SK-N-SH treated with all-trans-retinoic acid at 6 μM for 48 hours (cell line): ENCODE results near the gene EPC2.

ENCODE experiments used
- ATAC-seq: fragments of 200-7000 bp; cut with Tn5 transposase; 3 replicates; pipeline ENCODE4 v1.9.1; 2020; ENCODE audit warnings: mild to moderate bottlenecking, moderate library complexity
- BACH2 ChIP-seq: fragments of 250-450 bp; sonication (Bioruptor Pico); IDR thresholded peaks from 2 replicates; pipeline ENCODE4 v1.9.0; 2021; ENCODE audit warnings: mild to moderate bottlenecking, borderline replicate concordance
- CREB5 ChIP-seq: fragments of 250-450 bp; sonication (Bioruptor Pico); IDR thresholded peaks from 2 replicates; pipeline ENCODE4 v1.5.1; 2020; ENCODE audit warnings: low read depth, mild to moderate bottlenecking, moderate library complexity
- CSDC2 ChIP-seq: fragments of 250-450 bp; sonication (Bioruptor Pico); IDR thresholded peaks from 2 replicates; pipeline ENCODE4 v1.5.0; 2020; ENCODE audit warnings: mild to moderate bottlenecking, moderate library complexity
- GLIS3 ChIP-seq: fragments of 250-450 bp; sonication (Bioruptor Pico); IDR thresholded peaks from 2 replicates; pipeline ENCODE4 v1.5.0; 2020; ENCODE audit warnings: mild to moderate bottlenecking, moderate library complexity
- ISL1 ChIP-seq: fragments of 250-450 bp; sonication (Bioruptor Pico); IDR thresholded peaks from 2 replicates; pipeline ENCODE4 v2.1.2; 2022; ENCODE audit warnings: mild to moderate bottlenecking, moderate library complexity
- OSR1 ChIP-seq: fragments of 250-450 bp; sonication (Bioruptor Pico); IDR thresholded peaks from 2 replicates; pipeline ENCODE4 v1.8.0; 2022; ENCODE audit warnings: moderate library complexity, mild to moderate bottlenecking, inconsistent platforms
- SNAI2 ChIP-seq: fragments of 250-450 bp; sonication (Bioruptor Pico); IDR thresholded peaks from 2 replicates; pipeline ENCODE4 v1.5.0; 2020; ENCODE audit warnings: mild to moderate bottlenecking, moderate library complexity
- TOX ChIP-seq: fragments of 250-450 bp; sonication (Bioruptor Pico); IDR thresholded peaks from 2 replicates; pipeline ENCODE4 v1.8.0; 2021; ENCODE audit warnings: mild to moderate bottlenecking, moderate library complexity, borderline replicate concordance
- TSHZ2 ChIP-seq: fragments of 250-450 bp; sonication (Bioruptor Pico); IDR thresholded peaks from 2 replicates; pipeline ENCODE4 v1.5.0; 2020; ENCODE audit warnings: mild to moderate bottlenecking, moderate library complexity
- ZFP3 ChIP-seq: fragments of 250-450 bp; sonication (Bioruptor Pico); IDR thresholded peaks from 2 replicates; pipeline ENCODE4 v1.5.0; 2020; ENCODE audit warnings: mild to moderate bottlenecking, moderate library complexity
- ZFP30 ChIP-seq: fragments of 450-650 bp; formaldehyde crosslinking; IDR thresholded peaks from 2 replicates; pipeline ENCODE4 v1.5.0; 2022; ENCODE audit warnings: mild to moderate bottlenecking, moderate library complexity
- ZNF565 ChIP-seq: fragments of 450-650 bp; formaldehyde crosslinking; conservative IDR thresholded peaks from 2 replicates; pipeline ENCODE4 v1.5.0; 2020; ENCODE audit warnings: low read depth, mild to moderate bottlenecking, moderate library complexity
- ZNF70 ChIP-seq: fragments of 450-650 bp; formaldehyde crosslinking; IDR thresholded peaks from 2 replicates; pipeline ENCODE4 v1.5.0; 2020; ENCODE audit warnings: mild to moderate bottlenecking, moderate library complexity
- ZNF8 ChIP-seq: fragments of 450-650 bp; formaldehyde crosslinking; IDR thresholded peaks from 2 replicates; pipeline ENCODE4 v1.5.0; 2020; ENCODE audit warnings: mild to moderate bottlenecking, moderate library complexity
- TF ChIP-seq, protein P1 (sequence below): fragments of 250-450 bp; sonication (Bioruptor Pico); IDR thresholded peaks from 2 replicates; pipeline ENCODE4 v1.5.1; 2021; ENCODE audit warnings: mild to moderate bottlenecking, moderate library complexity
- TF ChIP-seq, protein P2 (sequence below): fragments of 250-450 bp; sonication (Bioruptor Pico); IDR thresholded peaks from 2 replicates; pipeline ENCODE4 v1.8.0; 2021; ENCODE audit warnings: low read depth, mild to moderate bottlenecking, moderate library complexity, borderline replicate concordance

EPC2 gene

DNA sequence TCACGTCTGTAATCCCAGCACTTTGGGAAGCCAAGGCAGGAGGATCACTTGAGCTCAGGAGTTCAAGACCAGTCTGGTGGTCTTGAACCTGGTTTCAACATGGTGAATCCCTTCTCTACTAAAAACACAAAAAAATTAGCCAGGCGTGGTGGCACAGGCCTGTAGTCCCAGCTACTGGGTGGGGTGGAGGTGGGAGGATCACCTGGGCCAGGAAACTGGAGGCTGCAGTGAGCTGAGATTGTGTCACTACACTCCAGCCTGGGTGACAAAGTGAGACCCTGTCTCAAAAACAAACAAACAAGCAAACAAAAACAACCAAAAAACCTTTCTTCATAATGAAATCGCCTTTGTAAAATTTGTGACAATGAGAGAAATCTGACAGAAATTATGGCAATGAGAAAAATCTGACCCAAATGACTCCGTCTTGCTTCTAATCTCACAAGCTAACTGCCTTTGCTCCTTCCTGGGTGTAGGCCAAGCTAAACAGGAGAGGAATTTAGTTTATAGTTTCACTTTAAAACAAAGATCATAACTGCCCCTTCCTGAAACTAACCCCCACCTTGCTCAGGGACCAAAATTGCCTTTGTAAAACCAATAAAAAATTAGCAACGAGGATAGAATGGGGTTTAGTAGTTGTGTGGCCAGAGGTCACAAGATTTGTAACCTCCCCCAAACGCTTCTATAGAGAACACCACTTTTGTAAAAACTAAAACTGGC, 169.8 kb downstream of the EPC2 start:
- TF ChIP-seq BACH2 (CRISPR knock-in tag) (no peak), ISL1 (0 out of 2 replicates have a peak, but pooled peaks have one; percentile 7)
- TF ChIP-seq, all 23 proteins: peak for 1
- ATAC-seq = peak; percentile 39; the same call in 2 of the 3 replicates

GRCh38 chr2:148814860-148815419, 170.4 kb downstream of the EPC2 start:
- no peak for ATAC-seq
- no peak for TF ChIP-seq ZFP3 (CRISPR knock-in tag)
- TF ChIP-seq CSDC2 (CRISPR knock-in tag) = 0 out of 2 replicates have a peak, but pooled peaks have one; percentile 24
- TF ChIP-seq, protein P1, sequence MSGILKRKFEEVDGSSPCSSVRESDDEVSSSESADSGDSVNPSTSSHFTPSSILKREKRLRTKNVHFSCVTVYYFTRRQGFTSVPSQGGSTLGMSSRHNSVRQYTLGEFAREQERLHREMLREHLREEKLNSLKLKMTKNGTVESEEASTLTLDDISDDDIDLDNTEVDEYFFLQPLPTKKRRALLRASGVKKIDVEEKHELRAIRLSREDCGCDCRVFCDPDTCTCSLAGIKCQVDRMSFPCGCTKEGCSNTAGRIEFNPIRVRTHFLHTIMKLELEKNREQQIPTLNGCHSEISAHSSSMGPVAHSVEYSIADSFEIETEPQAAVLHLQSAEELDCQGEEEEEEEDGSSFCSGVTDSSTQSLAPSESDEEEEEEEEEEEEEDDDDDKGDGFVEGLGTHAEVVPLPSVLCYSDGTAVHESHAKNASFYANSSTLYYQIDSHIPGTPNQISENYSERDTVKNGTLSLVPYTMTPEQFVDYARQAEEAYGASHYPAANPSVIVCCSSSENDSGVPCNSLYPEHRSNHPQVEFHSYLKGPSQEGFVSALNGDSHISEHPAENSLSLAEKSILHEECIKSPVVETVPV = no peak
- TF ChIP-seq TSHZ2 (CRISPR knock-in tag) = no peak
- TF ChIP-seq ZNF8 (CRISPR knock-in tag) = no peak

GRCh38 chr2:148816176-148816575, 171.6 kb downstream of the EPC2 start:
- TF ChIP-seq ZFP30 (CRISPR knock-in tag) (no peak), CREB5 (CRISPR knock-in tag) (no peak), BACH2 (CRISPR knock-in tag) (no peak), ZNF70 (CRISPR knock-in tag) (no peak), ZNF8 (CRISPR knock-in tag) (no peak), ZNF565 (CRISPR knock-in tag) (no peak), SNAI2 (CRISPR knock-in tag) (no peak), GLIS3 (no peak)
- TF ChIP-seq, protein P1 = no peak
- TF ChIP-seq, protein P2, sequence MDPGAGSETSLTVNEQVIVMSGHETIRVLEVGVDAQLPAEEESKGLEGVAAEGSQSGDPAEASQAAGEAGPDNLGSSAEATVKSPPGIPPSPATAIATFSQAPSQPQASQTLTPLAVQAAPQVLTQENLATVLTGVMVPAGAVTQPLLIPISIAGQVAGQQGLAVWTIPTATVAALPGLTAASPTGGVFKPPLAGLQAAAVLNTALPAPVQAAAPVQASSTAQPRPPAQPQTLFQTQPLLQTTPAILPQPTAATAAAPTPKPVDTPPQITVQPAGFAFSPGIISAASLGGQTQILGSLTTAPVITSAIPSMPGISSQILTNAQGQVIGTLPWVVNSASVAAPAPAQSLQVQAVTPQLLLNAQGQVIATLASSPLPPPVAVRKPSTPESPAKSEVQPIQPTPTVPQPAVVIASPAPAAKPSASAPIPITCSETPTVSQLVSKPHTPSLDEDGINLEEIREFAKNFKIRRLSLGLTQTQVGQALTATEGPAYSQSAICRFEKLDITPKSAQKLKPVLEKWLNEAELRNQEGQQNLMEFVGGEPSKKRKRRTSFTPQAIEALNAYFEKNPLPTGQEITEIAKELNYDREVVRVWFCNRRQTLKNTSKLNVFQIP (CRISPR knock-in tag) = no peak
- no peak for ATAC-seq

DNA sequence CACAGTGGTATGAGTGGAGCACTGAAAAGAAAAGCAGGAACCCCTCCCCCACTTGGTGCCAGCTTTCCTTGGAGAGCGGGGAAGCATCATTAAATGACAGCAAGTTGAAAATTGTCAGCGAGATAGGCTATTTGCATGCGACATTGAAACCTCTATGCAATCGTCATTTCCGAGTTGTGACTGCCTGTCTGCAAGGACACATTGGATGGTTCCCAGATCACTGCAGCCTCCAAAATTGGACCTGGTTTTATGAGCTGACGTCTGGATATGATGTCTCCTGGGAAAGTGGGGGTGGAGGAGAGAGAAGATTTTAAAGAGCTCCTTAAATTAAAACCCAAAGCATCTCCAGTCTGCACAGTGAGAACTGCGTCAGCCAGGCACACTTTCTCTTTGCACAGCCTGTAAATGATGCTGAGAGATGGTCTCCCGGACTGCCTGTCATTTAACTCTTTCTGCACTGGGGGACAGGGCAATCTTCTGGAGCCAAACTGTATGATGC, 172.7 kb downstream of the EPC2 start:
- TF ChIP-seq GLIS3 = no peak
- TF ChIP-seq ZFP3 (CRISPR knock-in tag) = 0 out of 2 replicates have a peak, but pooled peaks have one; percentile 16
- no peak for TF ChIP-seq ZNF8 (CRISPR knock-in tag)
- peak; percentile 35; the same call in 1 of the 2 replicates for TF ChIP-seq ISL1
- no peak for TF ChIP-seq ZNF565 (CRISPR knock-in tag)
- peak; percentile 57 for ATAC-seq

GRCh38 chr2:148819019-148819585, 174.6 kb downstream of the EPC2 start:
- no peak for TF ChIP-seq ZNF8 (CRISPR knock-in tag)
- TF ChIP-seq TOX (CRISPR knock-in tag) = no peak
- no peak for TF ChIP-seq OSR1 (CRISPR knock-in tag)
- TF ChIP-seq GLIS3 = no peak
- TF ChIP-seq CSDC2 (CRISPR knock-in tag) = no peak
- no peak for TF ChIP-seq ZFP30 (CRISPR knock-in tag)

More at GRCh38 chr2:148819019-148819585, 174.6 kb downstream of the EPC2 start:
- ATAC-seq = no peak
